CD4-positive, alpha-beta T cell (primary cell): ENCODE data around the gene SNX15. TPM values are rescaled to one million over a fixed set of nuclear protein-coding genes. Genes with fewer than 3 reads are reported as not detected.

Source experiments
- ATAC-seq: fragments of 200-7000 bp; cut with Tn5 transposase; one replicate; pipeline ENCODE4 v1.10.0; 2022; ENCODE audit warnings: mild to moderate bottlenecking; ENCODE audit not compliant: poor library complexity
- CTCF ChIA-PET: fragments of 350-600 bp; sonication (Branson Sonifier 250); formaldehyde crosslinking; loops from one replicate; lab custom pipeline; 2021; ENCODE audit warnings: antibody characterized with exemption, inconsistent platforms; lab: Charles Lee
- POLR2A ChIA-PET: fragments of 350-600 bp; sonication (Branson Sonifier 250); formaldehyde crosslinking; loops from one replicate; lab custom pipeline; 2021; ENCODE audit warnings: antibody characterized with exemption, inconsistent platforms; lab: Charles Lee
- DNase-seq, 14 experiments: peaks; one replicate each; pipeline ENCODE4 v3.0.0-alpha.2; 2013 to 2020; ENCODE audit warnings: mixed read lengths in 2 of 14
- H3K27ac ChIP-seq, 2 donors: one replicate each; pipeline versions ENCODE4 v1.5.1 to v1.7.0; 2013; ENCODE audit warnings: low read length in 2 of 2, low read depth in 1 of 2, mild to moderate bottlenecking in 1 of 2
- H3K27me3 ChIP-seq, 2 experiments: 1 replicate in 1 of 2; 2 replicates in 1 of 2; pipeline versions ENCODE4 v1.6.1 to v1.7.0; 2013; ENCODE audit warnings: low read length in 2 of 2, control low read depth in 1 of 2, mild to moderate bottlenecking in 1 of 2, moderate library complexity in 1 of 2; ENCODE audit not compliant: insufficient read depth in 2 of 2, control insufficient read depth in 1 of 2
- H3K36me3 ChIP-seq: one replicate; pipeline ENCODE4 v1.6.1; 2013; ENCODE audit warnings: low read length, control low read depth; ENCODE audit not compliant: insufficient read depth
- H3K4me1 ChIP-seq: one replicate; pipeline ENCODE4 v1.6.1; 2013; ENCODE audit warnings: low read length, control low read depth; ENCODE audit not compliant: insufficient read depth
- H3K4me3 ChIP-seq: one replicate; pipeline ENCODE4 v1.5.1; 2013; ENCODE audit warnings: mild to moderate bottlenecking, low read length, moderate library complexity
- H3K9me3 ChIP-seq, 2 experiments: 1 replicate in 1 of 2; 2 replicates in 1 of 2; pipeline versions ENCODE4 v1.6.1 to v1.7.0; 2013; ENCODE audit warnings: low read length in 2 of 2, mild to moderate bottlenecking in 2 of 2, control low read depth in 1 of 2, moderate library complexity in 1 of 2; ENCODE audit not compliant: control insufficient read depth in 1 of 2, insufficient read depth in 1 of 2
- H3K27ac Mint-ChIP-seq: one replicate; pipeline ENCODE4 v1.8.0; 2020; ENCODE audit warnings: mixed read lengths
- H3K27me3 Mint-ChIP-seq: one replicate; pipeline ENCODE4 v1.8.0; 2021; ENCODE audit warnings: mixed read lengths
- H3K36me3 Mint-ChIP-seq: one replicate; pipeline ENCODE4 v1.8.0; 2021; ENCODE audit warnings: low read depth, mixed read lengths
- H3K4me1 Mint-ChIP-seq: one replicate; pipeline ENCODE4 v1.8.0; 2021; ENCODE audit warnings: low read depth, mixed read lengths
- H3K4me3 Mint-ChIP-seq: one replicate; pipeline ENCODE4 v1.8.0; 2020; ENCODE audit warnings: mild to moderate bottlenecking, mixed read lengths
- H3K9me3 Mint-ChIP-seq: one replicate; pipeline ENCODE4 v1.8.0; 2020; ENCODE audit warnings: mixed read lengths
- CTCF ChIP-seq: fragments of 200-600 bp; IDR thresholded peaks from one replicate; pipeline ENCODE4 v1.8.0; 2022; ENCODE audit warnings: antibody characterized with exemption, mild to moderate bottlenecking
- intact Hi-C, 2 experiments: fragments of 100-400 bp; cut with DNase I in 1 of 2; cut with micrococcal nuclease in 1 of 2; formaldehyde crosslinking; loops; one replicate each; pipeline versions ENCODE4 v1.15.1 to v1.9.0; 2023 to 2025; cut with DNase I, micrococcal nuclease
- total RNA-seq, 174 experiments: library from RNA in 2 of 174; stranded (reverse) in 2 of 174; gene quantifications; one replicate each; pipeline ENCODE4 v1.2.3 and lab custom pipeline; 2021 to 2026

SNX15 gene
- total RNA-seq, 2 experiments from 2014 or later = 13.9 to 14.7 TPM

GRCh38 chr11:65084598-65085375 lies 57.5 kb downstream of the SNX15 start:
- ATAC-seq = no peak
- Histone ChIP-seq H3K27ac (peak overlapping the region; percentile 86 to 97), H3K9me3 (no peaks in the 10 kb centered on the region), H3K4me3 (peak overlapping the region; percentile 80), H3K36me3 (peaks cover 50% of the 10 kb centered on the region), H3K4me1 (peaks cover 21% of the 10 kb centered on the region), H3K27me3 (no peaks in the 10 kb centered on the region)
- Mint-ChIP-seq H3K4me1 (peaks cover 33% of the 10 kb centered on the region), H3K9me3 (no peaks in the 10 kb centered on the region), H3K36me3 (peaks cover 56% of the 10 kb centered on the region), H3K27me3 (no peaks in the 10 kb centered on the region), H3K27ac (peak overlapping the region; percentile 97), H3K4me3 (peak overlapping the region; percentile 98)
- ChIA-PET POLR2A (interaction anchor here (0.9 to 2.9 kb wide), 4 partner anchors 14 to 50 kb away, joined by 3 to 16 read pairs (median 8); partner anchors contain the start of genes FAU, MRPL49, SAC3D1 and SYVN1), CTCF (interaction anchor here (0.9 to 1.0 kb wide), 2 partner anchors 33 to 71 kb away, joined by 3 to 4 read pairs; partner anchors contain the start of genes ARL2 and ZNHIT2)
- intact Hi-C loops = loop anchor here (1.0 to 10.0 kb wide), 9 partner anchors 12 to 1260 kb away; partner anchors contain the start of genes FAU (in 2 of the 2), MRPL49 (in 2 of the 2), VPS51 (in 2 of the 2) and ZNHIT2 (in 2 of the 2)
- TF ChIP-seq CTCF = no peak
- no peak for DNase-seq

- DNase-seq (no peak), ATAC-seq (no peak)
- POLR2A ChIA-PET = interaction anchor here (0.9 to 2.9 kb wide), 4 partner anchors 13 to 49 kb away, joined by 3 to 16 read pairs (median 8); partner anchors contain the start of genes FAU, MRPL49, SAC3D1 and SYVN1
- no peaks in the 10 kb centered on the region for H3K9me3 Mint-ChIP-seq
- peaks cover 21% of the 10 kb centered on the region for H3K4me1 ChIP-seq
- peaks cover 33% of the 10 kb centered on the region for H3K4me1 Mint-ChIP-seq
- H3K9me3 ChIP-seq = no peaks in the 10 kb centered on the region
- TF ChIP-seq CTCF = no peak
- intact Hi-C loops = loop anchor here in 1 of 2 experiments (2.0 to 10.0 kb wide), 4 partner anchors 45 to 1259 kb away; partner anchors contain the start of genes B4GAT1, BRMS1, CDC42BPG and SAC3D1
- H3K27me3 Mint-ChIP-seq = no peaks in the 10 kb centered on the region
- no peaks in the 10 kb centered on the region for H3K27me3 ChIP-seq
- H3K4me3 ChIP-seq = no peak overlapping the region
- CTCF ChIA-PET = interaction anchor here (0.9 to 1.0 kb wide), 2 partner anchors 32 to 72 kb away, joined by 3 to 4 read pairs; partner anchors contain the start of genes ARL2 and ZNHIT2
- no peak overlapping the region for H3K27ac ChIP-seq
- peaks cover 50% of the 10 kb centered on the region for H3K36me3 ChIP-seq
- peak overlapping the region; percentile 97 for H3K27ac Mint-ChIP-seq
- H3K4me3 Mint-ChIP-seq = peak overlapping the region; percentile 98
- H3K36me3 Mint-ChIP-seq = peaks cover 57% of the 10 kb centered on the region
Measured at GRCh38 chr11:65085446-65085845, 58.2 kb downstream of the SNX15 start.

- Mint-ChIP-seq H3K9me3 (no peaks in the 10 kb centered on the region), H3K4me1 (peaks cover 33% of the 10 kb centered on the region), H3K4me3 (peak overlapping the region; percentile 25), H3K27ac (no peak overlapping the region), H3K27me3 (no peaks in the 10 kb centered on the region), H3K36me3 (peaks cover 57% of the 10 kb centered on the region)
- POLR2A ChIA-PET = interaction anchor here (1.0 to 2.9 kb wide), 4 partner anchors 9 to 48 kb away, joined by 3 to 16 read pairs (median 8); partner anchors contain the start of genes FAU, MRPL49, SYVN1 and VPS51
- Histone ChIP-seq H3K27ac (no peak overlapping the region), H3K27me3 (no peaks in the 10 kb centered on the region), H3K9me3 (no peaks in the 10 kb centered on the region), H3K4me1 (peaks cover 21% of the 10 kb centered on the region), H3K4me3 (no peak overlapping the region), H3K36me3 (peaks cover 50% of the 10 kb centered on the region)
- ATAC-seq = no peak
- no peak for DNase-seq
- TF ChIP-seq CTCF = no peak
- CTCF ChIA-PET = interaction anchor here (0.5 kb wide), 1 partner anchor 245 kb away, joined by 3 read pairs; no protein-coding TSS in a partner anchor
- intact Hi-C loops = loop anchor here in 1 of 2 experiments (10.0 kb wide), 2 partner anchors 242 to 1258 kb away; partner anchors contain the start of genes B4GAT1, BRMS1 and CDC42BPG
Measured at GRCh38 chr11:65086809-65087208, 59.6 kb downstream of the SNX15 start.
